NT2/D1 (cell line): ENCODE results near the gene GAPT.

Source experiments
- DNase-seq: peaks from one replicate; pipeline ENCODE4 v3.0.0-alpha.2; 2011; ENCODE audit warnings: low read depth, low spot score
- H3K27me3 ChIP-seq: 2 replicates; pipeline ENCODE4 v1.6.0; 2011; ENCODE audit warnings: mild to moderate bottlenecking; ENCODE audit not compliant: insufficient read length, insufficient read depth
- H3K36me3 ChIP-seq: 2 replicates; pipeline ENCODE4 v1.6.1; 2011; ENCODE audit warnings: mild to moderate bottlenecking, low read length, mixed read lengths; ENCODE audit not compliant: insufficient read depth, insufficient read length
- H3K4me1 ChIP-seq: 2 replicates; pipeline ENCODE4 v1.5.1; 2011; ENCODE audit not compliant: insufficient read depth, insufficient read length
- H3K4me3 ChIP-seq: 2 replicates; pipeline ENCODE4 v1.5.1; 2011; ENCODE audit warnings: low read depth; ENCODE audit not compliant: insufficient read length
- H3K9ac ChIP-seq: 2 replicates; pipeline ENCODE4 v1.6.0; 2011; ENCODE audit warnings: low read depth; ENCODE audit not compliant: insufficient read length
- H3K9me3 ChIP-seq: 2 replicates; pipeline ENCODE4 v1.5.1; 2011; ENCODE audit warnings: mild to moderate bottlenecking, low read length; ENCODE audit not compliant: insufficient read depth
- SUZ12 ChIP-seq: IDR thresholded peaks from 2 replicates; pipeline ENCODE4 v1.6.1; 2011; ENCODE audit not compliant: insufficient read length, insufficient read depth; ENCODE audit errors: extremely low read depth
- YY1 ChIP-seq: IDR thresholded peaks from 2 replicates; pipeline ENCODE4 v1.6.1; 2011; ENCODE audit not compliant: insufficient read length, insufficient read depth
- ZNF274 ChIP-seq: IDR thresholded peaks from 2 replicates; pipeline ENCODE4 v1.6.1; 2011; ENCODE audit warnings: mild to moderate bottlenecking, low read depth, low read length

GAPT gene

GRCh38 chr5:58482536-58482935 is 8.7 kb upstream of the GAPT start:
- H3K27me3 ChIP-seq, result no peaks in the 10 kb centered on the region
- no peaks in the 10 kb centered on the region for H3K4me1 ChIP-seq
- H3K9ac ChIP-seq, result no peak overlapping the region
- no peak overlapping the region for H3K4me3 ChIP-seq
- no peak for DNase-seq
- no peaks in the 10 kb centered on the region for H3K9me3 ChIP-seq
- TF ChIP-seq YY1 (no peak), SUZ12 (no peak), ZNF274 (no peak)
- no peaks in the 10 kb centered on the region for H3K36me3 ChIP-seq

- DNase-seq, result no peak
- Histone ChIP-seq H3K4me1 (no peaks in the 10 kb centered on the region), H3K9ac (no peak overlapping the region), H3K36me3 (no peaks in the 10 kb centered on the region), H3K4me3 (no peak overlapping the region), H3K27me3 (no peaks in the 10 kb centered on the region), H3K9me3 (no peaks in the 10 kb centered on the region)
- TF ChIP-seq YY1 (no peak), SUZ12 (no peak), ZNF274 (no peak)
Observed at GRCh38 chr5:58484505-58484904, 6.7 kb upstream of the GAPT start.

GRCh38 chr5:58486290-58486689 is 4.9 kb upstream of the GAPT start:
- TF ChIP-seq SUZ12 (no peak), ZNF274 (no peak), YY1 (no peak)
- Histone ChIP-seq H3K9me3 (no peaks in the 10 kb centered on the region), H3K36me3 (no peaks in the 10 kb centered on the region), H3K4me1 (no peaks in the 10 kb centered on the region), H3K4me3 (no peak overlapping the region), H3K27me3 (no peaks in the 10 kb centered on the region), H3K9ac (no peak overlapping the region)
- no peak for DNase-seq

- Histone ChIP-seq H3K36me3 (no peaks in the 10 kb centered on the region), H3K27me3 (no peaks in the 10 kb centered on the region), H3K4me3 (no peak overlapping the region), H3K9me3 (no peaks in the 10 kb centered on the region), H3K4me1 (no peaks in the 10 kb centered on the region), H3K9ac (no peak overlapping the region)
- no peak for TF ChIP-seq SUZ12
- no peak for TF ChIP-seq ZNF274
- no peak for TF ChIP-seq YY1
- DNase-seq, result no peak
Observed at GRCh38 chr5:58490402-58491050, 709 bp upstream of the GAPT start.

GRCh38 chr5:58493141-58493540 is 1.9 kb downstream of the GAPT start:
- no peaks in the 10 kb centered on the region for H3K27me3 ChIP-seq
- H3K9ac ChIP-seq, result no peak overlapping the region
- TF ChIP-seq YY1 (no peak), SUZ12 (no peak), ZNF274 (no peak)
- H3K36me3 ChIP-seq, result no peaks in the 10 kb centered on the region
- no peak for DNase-seq
- no peaks in the 10 kb centered on the region for H3K4me1 ChIP-seq
- H3K4me3 ChIP-seq, result no peak overlapping the region
- no peaks in the 10 kb centered on the region for H3K9me3 ChIP-seq

GRCh38 chr5:58496488-58496887 is 5.3 kb downstream of the GAPT start:
- H3K4me3 ChIP-seq, result no peak overlapping the region
- no peak for DNase-seq
- TF ChIP-seq SUZ12 (no peak), ZNF274 (no peak), YY1 (no peak)
- H3K36me3 ChIP-seq, result no peaks in the 10 kb centered on the region
- H3K9ac ChIP-seq, result no peak overlapping the region
- H3K27me3 ChIP-seq, result no peaks in the 10 kb centered on the region
- no peaks in the 10 kb centered on the region for H3K4me1 ChIP-seq
- no peaks in the 10 kb centered on the region for H3K9me3 ChIP-seq

- no peak for TF ChIP-seq YY1
- TF ChIP-seq SUZ12, result no peak
- TF ChIP-seq ZNF274, result no peak
- no peak for DNase-seq
- H3K9me3 ChIP-seq, result no peaks in the 10 kb centered on the region
- H3K4me1 ChIP-seq, result no peaks in the 10 kb centered on the region
- no peaks in the 10 kb centered on the region for H3K36me3 ChIP-seq
- H3K27me3 ChIP-seq, result no peaks in the 10 kb centered on the region
- H3K4me3 ChIP-seq, result no peak overlapping the region
- no peak overlapping the region for H3K9ac ChIP-seq
Observed at GRCh38 chr5:58497386-58497785, 6.2 kb downstream of the GAPT start.

GRCh38 chr5:58497921-58498320 is 6.7 kb downstream of the GAPT start:
- H3K36me3 ChIP-seq, result no peaks in the 10 kb centered on the region
- H3K27me3 ChIP-seq, result no peaks in the 10 kb centered on the region
- DNase-seq, result no peak
- no peaks in the 10 kb centered on the region for H3K4me1 ChIP-seq
- H3K9ac ChIP-seq, result no peak overlapping the region
- no peaks in the 10 kb centered on the region for H3K9me3 ChIP-seq
- no peak overlapping the region for H3K4me3 ChIP-seq
- TF ChIP-seq YY1 (no peak), SUZ12 (no peak), ZNF274 (no peak)
